KMS-11 (cell line): ENCODE results near the gene HHIPL1.

Experiments
- H2AFZ ChIP-seq: fragments of 200-600 bp; sonication (generic); 2 replicates; pipeline ENCODE4 v1.6.1; 2016; ENCODE audit warnings: antibody characterized with exemption, mixed run types, low read depth
- H3K27ac ChIP-seq: fragments of 200-600 bp; sonication (generic); 2 replicates; pipeline ENCODE4 v1.6.1; 2016; ENCODE audit warnings: mild to moderate bottlenecking, mixed run types
- H3K27me3 ChIP-seq: fragments of 200-600 bp; sonication (generic); 2 replicates; pipeline ENCODE4 v1.6.1; 2017; ENCODE audit warnings: mild to moderate bottlenecking, low read depth, mixed run types, moderate library complexity; ENCODE audit not compliant: insufficient read depth
- H3K36me3 ChIP-seq: fragments of 200-600 bp; sonication (generic); 2 replicates; pipeline ENCODE4 v1.6.1; 2017; ENCODE audit warnings: mild to moderate bottlenecking, mixed run types; ENCODE audit not compliant: insufficient read depth
- H3K4me1 ChIP-seq: fragments of 200-600 bp; sonication (generic); 2 replicates; pipeline ENCODE4 v1.6.1; 2016; ENCODE audit warnings: mild to moderate bottlenecking, low read depth, mixed run types; ENCODE audit not compliant: poor library complexity, severe bottlenecking
- H3K4me2 ChIP-seq: fragments of 200-600 bp; sonication (generic); 2 replicates; pipeline ENCODE4 v1.7.0; 2016; ENCODE audit warnings: mild to moderate bottlenecking, mixed run types
- H3K4me3 ChIP-seq: fragments of 200-600 bp; sonication (generic); IDR thresholded peaks from 2 replicates; pipeline ENCODE4 v1.6.1; 2017; ENCODE audit warnings: low read depth, low read length, mixed read lengths; ENCODE audit not compliant: insufficient read depth
- H3K79me2 ChIP-seq: fragments of 200-600 bp; sonication (generic); 2 replicates; pipeline ENCODE4 v1.6.1; 2016; ENCODE audit warnings: low read depth, mixed run types; ENCODE audit not compliant: insufficient read depth
- H3K9ac ChIP-seq: fragments of 200-600 bp; sonication (generic); 2 replicates; pipeline ENCODE4 v1.6.1; 2016; ENCODE audit warnings: mild to moderate bottlenecking, mixed run types
- H4K20me1 ChIP-seq: fragments of 200-600 bp; sonication (generic); 2 replicates; pipeline ENCODE4 v1.6.1; 2016; ENCODE audit warnings: mild to moderate bottlenecking, mixed run types; ENCODE audit not compliant: insufficient read depth
- TF ChIP-seq, protein P1 (sequence below): fragments of 200-600 bp; sonication (generic); conservative IDR thresholded peaks from 2 replicates; pipeline ENCODE4 v1.6.1; 2017; ENCODE audit warnings: low read depth, mild to moderate bottlenecking, antibody characterized with exemption, low read length, moderate library complexity, mixed read lengths

HHIPL1 gene

DNA sequence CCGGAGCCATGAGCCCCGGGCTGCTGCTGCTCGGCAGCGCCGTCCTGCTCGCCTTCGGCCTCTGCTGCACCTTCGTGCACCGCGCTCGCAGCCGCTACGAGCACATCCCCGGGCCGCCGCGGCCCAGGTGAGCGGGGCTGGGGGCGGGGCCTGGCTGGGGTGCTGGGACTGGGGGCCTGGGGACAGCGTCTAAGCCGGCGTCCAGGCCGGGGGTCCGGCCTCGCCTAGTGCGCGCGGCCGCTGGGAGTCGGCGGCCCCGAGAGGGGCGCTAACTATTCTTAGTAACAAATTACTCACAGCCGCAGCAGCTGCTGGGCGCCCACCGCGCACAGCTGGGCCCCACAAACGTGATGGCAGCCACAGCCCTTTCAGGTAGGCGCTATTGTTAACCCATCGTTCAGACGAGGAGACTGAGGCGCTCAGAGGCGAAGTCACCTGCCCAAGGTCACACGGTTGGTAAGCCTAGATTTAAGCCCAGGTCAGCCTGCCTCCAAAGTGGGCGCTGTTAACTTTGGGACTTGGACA, 39.5 kb downstream of the HHIPL1 start:
- no peak overlapping the region for H3K27ac ChIP-seq
- H3K4me2 ChIP-seq = peak overlapping the region; percentile 54
- no peak overlapping the region; the same call in 1 of the 2 replicates for H3K9ac ChIP-seq
- H3K79me2 ChIP-seq = no peaks in the 10 kb centered on the region
- H2AFZ ChIP-seq = peak overlapping the region; percentile 52
- no peaks in the 10 kb centered on the region for H3K36me3 ChIP-seq
- no peaks in the 10 kb centered on the region for H4K20me1 ChIP-seq
- H3K4me3 ChIP-seq = no peak overlapping the region
- no peaks in the 10 kb centered on the region for H3K27me3 ChIP-seq
- H3K4me1 ChIP-seq = peaks cover 5% of the 10 kb centered on the region
- TF ChIP-seq, protein P1, sequence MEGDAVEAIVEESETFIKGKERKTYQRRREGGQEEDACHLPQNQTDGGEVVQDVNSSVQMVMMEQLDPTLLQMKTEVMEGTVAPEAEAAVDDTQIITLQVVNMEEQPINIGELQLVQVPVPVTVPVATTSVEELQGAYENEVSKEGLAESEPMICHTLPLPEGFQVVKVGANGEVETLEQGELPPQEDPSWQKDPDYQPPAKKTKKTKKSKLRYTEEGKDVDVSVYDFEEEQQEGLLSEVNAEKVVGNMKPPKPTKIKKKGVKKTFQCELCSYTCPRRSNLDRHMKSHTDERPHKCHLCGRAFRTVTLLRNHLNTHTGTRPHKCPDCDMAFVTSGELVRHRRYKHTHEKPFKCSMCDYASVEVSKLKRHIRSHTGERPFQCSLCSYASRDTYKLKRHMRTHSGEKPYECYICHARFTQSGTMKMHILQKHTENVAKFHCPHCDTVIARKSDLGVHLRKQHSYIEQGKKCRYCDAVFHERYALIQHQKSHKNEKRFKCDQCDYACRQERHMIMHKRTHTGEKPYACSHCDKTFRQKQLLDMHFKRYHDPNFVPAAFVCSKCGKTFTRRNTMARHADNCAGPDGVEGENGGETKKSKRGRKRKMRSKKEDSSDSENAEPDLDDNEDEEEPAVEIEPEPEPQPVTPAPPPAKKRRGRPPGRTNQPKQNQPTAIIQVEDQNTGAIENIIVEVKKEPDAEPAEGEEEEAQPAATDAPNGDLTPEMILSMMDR = no peak

DNA sequence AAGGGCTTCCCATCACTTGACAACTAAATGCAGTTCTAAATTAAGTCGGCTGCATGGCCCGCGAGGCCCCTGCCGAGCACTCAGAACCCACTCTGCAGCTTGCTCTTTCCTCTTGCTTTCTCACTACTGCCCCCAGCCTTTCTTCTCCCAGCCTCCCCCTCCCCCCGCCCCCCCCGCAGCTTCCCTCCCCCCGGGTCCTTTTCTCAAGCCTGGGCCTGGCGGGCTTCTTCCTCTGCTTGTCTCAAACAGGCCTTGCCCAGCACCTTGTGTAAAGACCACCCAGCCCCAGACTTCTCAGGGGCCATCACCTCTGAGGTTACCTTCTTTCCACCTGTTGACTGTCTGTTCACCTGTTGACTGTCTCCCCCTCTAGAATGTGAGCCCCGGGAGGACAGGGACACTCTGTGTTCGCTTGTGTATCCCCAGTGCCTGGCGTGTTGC, 40.2 kb downstream of the HHIPL1 start:
- Histone ChIP-seq H3K27me3 (no peaks in the 10 kb centered on the region), H3K27ac (no peak overlapping the region), H4K20me1 (no peaks in the 10 kb centered on the region), H3K9ac (no peak overlapping the region), H3K79me2 (no peaks in the 10 kb centered on the region), H3K4me2 (no peak overlapping the region), H3K36me3 (no peaks in the 10 kb centered on the region), H2AFZ (no peak overlapping the region), H3K4me3 (no peak overlapping the region), H3K4me1 (peaks cover 5% of the 10 kb centered on the region)
- TF ChIP-seq, protein P1 = no peak

DNA sequence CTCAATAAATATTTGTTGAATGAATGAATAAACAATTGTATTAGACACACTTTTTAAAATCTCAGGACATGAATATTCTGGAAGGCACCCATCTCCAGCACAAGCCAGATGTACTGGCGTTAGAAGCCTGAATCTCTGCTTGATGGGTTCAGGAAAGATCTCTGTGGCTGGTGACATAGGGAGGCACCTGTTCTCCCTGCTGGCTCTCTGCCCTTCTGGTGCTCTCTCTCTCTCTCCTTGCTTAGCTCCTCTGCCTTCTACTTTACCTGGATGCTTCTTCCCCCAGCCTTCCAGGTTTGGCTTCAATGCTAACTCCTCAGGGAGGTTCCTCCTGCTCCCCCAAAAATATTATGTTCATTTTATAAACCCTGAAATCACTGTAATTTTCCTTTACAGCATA, 40.7 kb downstream of the HHIPL1 start:
- Histone ChIP-seq H3K4me3 (no peak overlapping the region), H2AFZ (no peak overlapping the region), H3K4me2 (no peak overlapping the region)

DNA sequence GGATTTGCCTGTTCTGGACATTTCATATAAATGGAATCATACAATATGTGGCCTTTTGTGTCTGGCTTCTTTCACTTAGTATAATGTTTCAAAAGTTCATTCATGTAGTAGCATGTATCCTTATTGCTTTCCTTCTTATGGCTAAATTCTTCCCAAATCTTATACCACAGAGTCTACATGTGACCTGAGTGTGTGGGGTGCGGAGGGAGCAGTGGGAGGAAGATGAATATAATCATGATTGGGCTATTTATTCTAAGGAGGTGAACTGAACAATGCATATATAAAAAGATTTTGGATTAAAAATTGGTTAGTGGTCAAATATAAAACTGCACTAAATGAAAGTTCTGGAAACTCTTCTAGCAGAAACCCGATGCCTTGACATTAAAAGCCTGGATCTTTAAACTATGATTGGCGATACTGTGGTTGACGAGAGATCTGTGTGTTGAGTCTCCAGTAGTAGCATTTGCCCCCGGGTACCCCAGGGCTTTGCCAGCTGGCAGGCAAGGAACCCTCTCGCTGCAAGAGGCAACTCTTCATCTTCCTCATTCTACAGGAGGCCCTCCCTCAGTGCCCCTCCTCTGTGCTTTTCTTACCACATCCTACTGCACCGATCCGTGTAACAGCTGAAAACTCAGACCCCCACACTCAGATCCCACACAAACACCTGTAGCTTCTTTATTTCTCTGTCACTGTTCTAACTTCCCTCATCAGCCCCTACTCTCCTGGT, 41.8 kb downstream of the HHIPL1 start:
- Histone ChIP-seq H2AFZ (no peak overlapping the region), H3K27ac (no peak overlapping the region), H3K4me3 (no peak overlapping the region), H3K4me2 (no peak overlapping the region), H4K20me1 (no peaks in the 10 kb centered on the region), H3K79me2 (no peaks in the 10 kb centered on the region), H3K9ac (no peak overlapping the region), H3K4me1 (peaks cover 5% of the 10 kb centered on the region), H3K36me3 (no peaks in the 10 kb centered on the region), H3K27me3 (no peaks in the 10 kb centered on the region)
- TF ChIP-seq, protein P1 = no peak

More for the DNA sequence above, 40.7 kb downstream of the HHIPL1 start:
- no peaks in the 10 kb centered on the region for H3K36me3 ChIP-seq
- H3K79me2 ChIP-seq = no peaks in the 10 kb centered on the region
- H3K4me1 ChIP-seq = peaks cover 5% of the 10 kb centered on the region
- no peaks in the 10 kb centered on the region for H4K20me1 ChIP-seq
- H3K9ac ChIP-seq = no peak overlapping the region
- no peak overlapping the region for H3K27ac ChIP-seq
- TF ChIP-seq, protein P1 = no peak
- H3K27me3 ChIP-seq = no peaks in the 10 kb centered on the region
